Measurements from ENCODE around the gene ST8SIA5. TPM values are rescaled to one million over a fixed set of nuclear protein-coding genes. Genes with fewer than 3 reads are reported as not detected.
A peak's percentile ranks its signal among the peaks of the same experiment; 100 is the strongest.
"Not testable (repeated sequence)": the region's sequence is repeated elsewhere in the genome, so short reads cannot be mapped to it uniquely, and the experiment has no call there.

Gene ST8SIA5
- 0.06 TPM for polyA plus RNA-seq (2013, experiment 1 of 2; ENCODE audit: insufficient read length)
- 0.36 TPM for polyA plus RNA-seq (2013, experiment 2 of 2; ENCODE audit: insufficient read length)

DNA sequence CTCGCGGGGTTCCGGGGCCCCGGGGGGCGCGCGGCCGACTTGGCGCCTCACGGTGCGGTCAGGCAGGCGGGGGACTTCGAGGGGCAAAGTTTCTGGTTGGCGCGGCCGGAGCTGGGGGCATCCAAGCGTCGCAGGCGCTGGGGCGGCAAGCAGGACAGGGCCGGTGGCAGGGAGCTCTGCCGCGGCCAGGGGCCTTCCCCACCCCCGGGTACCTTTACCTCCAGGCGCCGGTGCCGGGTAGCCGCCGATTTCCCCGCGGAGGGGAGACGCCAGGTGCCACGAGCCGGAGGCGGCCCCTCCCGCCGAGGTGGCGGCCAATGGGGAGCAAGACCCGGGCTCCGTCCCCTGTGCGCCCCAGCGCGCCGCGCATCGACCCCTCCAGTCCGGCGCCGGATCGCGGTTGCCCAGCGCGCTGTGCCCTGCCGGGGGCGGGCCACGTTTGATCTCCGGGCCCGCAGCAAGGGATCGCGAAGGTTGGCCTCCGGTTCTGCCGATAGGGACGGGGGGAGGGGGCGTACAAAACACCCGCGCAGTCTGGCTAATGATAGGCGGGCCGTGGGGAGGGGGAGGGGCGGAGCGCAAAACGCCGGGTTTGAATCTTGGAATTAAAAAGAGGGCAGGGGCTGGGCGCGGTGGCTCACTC is at the start of gene ST8SIA5:
Gene ST8SIA5 (minus strand): TSS at position 495 of the 643 bp plus-strand sequence. CDS start 545 bp downstream, outside the sequence.
- no peak for DNase-seq

DNA sequence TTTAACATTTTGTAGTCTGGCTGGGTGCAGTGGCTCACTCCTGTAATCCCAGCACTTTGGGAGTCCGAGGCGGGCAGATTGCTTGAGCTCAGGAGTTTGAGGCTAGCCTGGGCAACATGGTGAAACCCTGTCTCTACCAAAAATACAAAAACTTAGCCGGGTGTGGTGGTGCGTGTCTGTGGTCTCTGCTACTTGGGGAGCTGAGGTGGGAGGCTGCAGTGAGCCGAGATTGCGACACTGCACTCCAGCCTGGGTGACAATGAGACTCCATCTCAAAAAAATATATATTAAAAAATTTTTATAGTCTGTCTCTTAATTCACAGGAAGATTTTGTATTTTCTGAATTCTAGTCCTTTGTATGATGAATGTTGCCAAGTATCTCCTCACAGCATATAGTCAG is 39.1 kb upstream of the ST8SIA5 start:
- DNase-seq, result not testable (repeated sequence)

GRCh38 chr18:46794607-46795006 is 37.8 kb upstream of the ST8SIA5 start:
- DNase-seq, result no peak

DNA sequence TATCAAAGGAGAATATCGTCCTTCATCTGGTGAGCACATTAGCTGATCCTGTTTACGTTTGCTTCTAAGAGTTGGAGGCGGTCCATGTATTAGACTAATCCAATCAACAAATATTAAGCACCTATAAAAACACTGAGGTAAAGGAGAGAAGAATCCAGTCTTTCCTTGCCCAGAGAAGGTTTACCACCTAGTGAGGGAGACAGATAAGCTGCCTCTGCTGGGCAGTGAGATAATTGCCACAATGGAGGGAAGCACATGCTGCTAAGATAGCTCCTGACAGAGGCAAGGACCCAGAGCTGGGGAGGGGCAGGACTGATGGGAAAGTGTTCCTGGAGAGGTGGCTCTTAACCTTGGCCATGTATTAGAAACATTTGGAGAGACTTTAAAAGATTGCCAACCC is 36.7 kb upstream of the ST8SIA5 start:
- no peak for DNase-seq

GRCh38 chr18:46789088-46789487 is 32.2 kb upstream of the ST8SIA5 start:
- DNase-seq, result no peak

DNA sequence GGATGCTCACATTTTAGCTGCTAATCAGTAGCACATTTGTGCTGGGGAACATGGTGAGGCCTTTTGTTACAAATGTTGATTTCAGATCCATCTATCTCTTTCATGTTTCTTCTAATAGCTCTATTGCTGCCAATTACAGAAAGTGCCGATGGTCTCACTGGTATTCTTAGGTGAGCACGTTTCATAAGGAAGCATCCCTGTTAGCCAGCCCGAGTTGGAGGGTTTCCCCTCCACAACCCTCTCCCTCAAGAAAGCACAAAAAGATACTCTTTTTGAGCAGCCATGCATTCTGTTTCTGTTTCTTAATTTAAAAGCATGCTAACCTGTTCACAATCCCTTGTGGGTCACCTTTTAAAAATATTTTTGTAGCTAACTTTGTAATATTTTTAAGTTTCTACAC is 30.8 kb upstream of the ST8SIA5 start:
- no peak for DNase-seq

- DNase-seq, result no peak
Observed at GRCh38 chr18:46772357-46772756, 15.5 kb upstream of the ST8SIA5 start.

DNA sequence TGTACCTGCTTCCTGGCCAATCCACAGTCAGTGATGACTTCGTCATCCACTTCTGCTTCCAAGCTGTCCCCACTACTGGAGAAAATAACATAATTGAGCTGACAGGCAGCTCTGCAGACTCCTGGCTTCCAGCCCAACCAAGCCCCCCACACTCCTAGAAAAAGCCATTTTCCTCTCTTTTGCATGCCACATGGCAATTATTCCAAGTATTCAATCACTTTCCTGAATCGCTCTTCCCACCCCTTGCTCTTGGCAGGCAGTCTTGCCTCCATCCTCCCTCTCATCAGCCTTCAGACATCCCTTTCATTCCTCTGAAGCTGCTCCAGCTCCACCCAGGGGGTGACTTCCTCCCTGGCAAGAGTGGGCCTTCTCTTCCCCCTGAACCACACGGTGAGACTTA is 14.3 kb upstream of the ST8SIA5 start:
- DNase-seq, result peak; percentile 31

- no peak for DNase-seq
Observed at GRCh38 chr18:46770708-46771107, 13.9 kb upstream of the ST8SIA5 start.

- no peak for DNase-seq
Observed at GRCh38 chr18:46768166-46768921, 11.5 kb upstream of the ST8SIA5 start.

GRCh38 chr18:46767217-46767616 is 10.4 kb upstream of the ST8SIA5 start:
- no peak for DNase-seq

GRCh38 chr18:46764586-46764985 is 7.7 kb upstream of the ST8SIA5 start:
- DNase-seq, result no peak

DNA sequence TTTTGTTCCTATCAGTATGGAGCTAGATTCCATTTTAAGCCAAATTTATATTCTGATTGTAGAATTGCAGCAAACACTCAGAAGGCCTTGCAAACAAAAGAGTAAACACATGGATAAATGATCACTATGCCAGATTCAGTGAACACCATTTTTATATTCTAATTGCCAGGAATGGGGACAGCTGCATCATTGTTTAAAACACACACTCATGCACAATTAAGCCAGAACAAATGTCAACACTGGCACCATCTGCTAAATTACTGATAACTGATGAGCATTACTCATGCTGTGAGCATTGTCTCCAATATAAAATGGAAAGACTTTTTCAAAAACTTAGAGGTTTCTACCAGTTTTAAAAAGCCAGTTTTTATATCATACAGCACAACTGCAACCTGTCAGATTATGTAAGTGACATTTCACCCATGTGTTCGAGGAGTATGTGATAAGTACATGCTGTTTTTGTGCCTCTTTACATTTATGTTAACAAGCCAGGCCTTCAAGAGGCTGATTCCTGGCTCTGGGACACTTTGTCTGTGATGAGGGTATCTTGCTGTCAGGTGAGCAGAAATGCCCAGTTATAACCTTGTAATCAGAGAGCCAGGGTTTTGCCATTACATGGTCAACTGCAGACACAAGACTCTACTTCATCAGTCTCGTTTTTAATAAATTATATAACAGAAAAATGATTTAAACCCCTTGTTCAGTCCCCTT is 4.4 kb upstream of the ST8SIA5 start:
- no peak for DNase-seq

DNA sequence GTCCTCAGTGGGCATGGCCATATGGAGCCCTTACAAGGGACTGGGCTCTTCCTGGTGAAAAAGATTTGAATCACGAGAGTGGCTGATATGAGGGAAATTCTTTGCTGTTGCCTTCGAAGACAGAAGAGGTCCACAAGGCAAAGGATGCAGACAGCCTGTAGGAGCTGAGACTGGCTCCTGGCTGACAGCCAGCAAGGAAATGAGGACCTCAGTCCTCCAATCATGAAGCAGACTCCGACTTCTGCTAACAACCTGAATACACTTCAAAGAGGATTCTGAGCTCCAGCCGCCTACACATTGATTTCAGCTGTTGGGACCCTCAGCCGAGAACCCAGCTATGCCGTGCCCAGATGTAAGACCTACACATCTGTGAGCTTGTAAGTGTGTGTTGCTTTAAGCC is 3.0 kb upstream of the ST8SIA5 start:
- DNase-seq, result no peak

DNA sequence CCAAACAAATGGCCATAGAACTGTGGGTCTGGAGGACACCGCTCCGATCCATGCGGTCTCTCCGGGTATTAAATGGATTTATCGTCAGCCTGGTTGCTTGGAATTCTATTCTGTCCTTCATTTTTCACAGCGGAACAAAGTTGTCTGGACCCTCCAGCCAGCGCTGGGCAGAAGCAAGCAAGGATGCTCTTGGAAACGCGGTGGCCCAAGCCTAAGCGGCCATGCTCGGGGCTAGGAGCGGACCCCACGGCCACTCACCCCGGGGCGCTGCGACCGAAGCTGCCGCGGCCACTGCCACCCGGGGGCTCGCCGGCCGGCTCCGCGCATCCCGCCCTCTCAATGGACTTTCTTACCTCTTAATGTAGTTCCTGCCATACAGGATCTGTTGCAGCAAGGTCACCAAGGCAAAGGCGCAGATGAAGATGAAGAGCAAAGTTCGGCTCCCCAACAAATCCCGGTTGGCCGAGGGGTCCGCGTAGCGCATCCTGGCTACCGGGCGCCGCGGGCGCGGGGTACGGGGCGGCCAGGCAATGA is 761 bp downstream of the ST8SIA5 start:
- no peak for DNase-seq

DNA sequence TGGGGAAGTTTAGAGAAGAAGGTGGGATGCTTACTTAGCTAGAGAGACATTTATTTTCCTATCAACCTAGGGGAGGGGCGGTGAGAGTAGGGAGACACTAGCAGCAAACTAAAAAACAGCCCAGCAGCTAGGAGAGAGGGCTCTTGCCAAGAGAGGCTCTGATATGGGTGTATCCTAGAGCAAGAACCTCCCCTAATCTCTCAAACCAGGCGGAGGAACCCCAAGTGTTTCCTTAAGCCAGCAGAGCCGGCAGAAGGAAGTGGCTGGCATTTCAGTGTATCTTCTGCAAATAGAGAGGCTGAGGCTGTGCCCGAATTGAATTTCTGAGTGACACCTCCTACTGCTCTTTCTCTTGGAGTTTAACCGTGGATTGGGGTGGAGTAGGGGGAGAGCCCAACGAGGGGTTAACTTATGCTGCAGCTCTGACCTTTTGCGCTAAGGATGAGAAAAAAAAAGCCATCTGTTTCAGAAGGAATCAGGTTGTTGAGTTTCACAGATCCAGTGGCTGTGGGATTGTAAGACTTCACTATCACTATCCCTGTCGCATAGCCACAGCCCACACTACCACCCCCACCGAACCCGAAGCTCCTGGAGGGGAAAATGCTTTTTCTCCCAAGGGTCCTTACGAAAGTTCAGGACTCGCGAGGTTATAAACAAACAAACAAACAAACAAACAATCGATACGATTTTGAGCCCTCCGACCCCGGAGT is 1.4 kb downstream of the ST8SIA5 start:
- no peak for DNase-seq

- no peak for DNase-seq
Observed at GRCh38 chr18:46754661-46755292, 2.1 kb downstream of the ST8SIA5 start.

DNA sequence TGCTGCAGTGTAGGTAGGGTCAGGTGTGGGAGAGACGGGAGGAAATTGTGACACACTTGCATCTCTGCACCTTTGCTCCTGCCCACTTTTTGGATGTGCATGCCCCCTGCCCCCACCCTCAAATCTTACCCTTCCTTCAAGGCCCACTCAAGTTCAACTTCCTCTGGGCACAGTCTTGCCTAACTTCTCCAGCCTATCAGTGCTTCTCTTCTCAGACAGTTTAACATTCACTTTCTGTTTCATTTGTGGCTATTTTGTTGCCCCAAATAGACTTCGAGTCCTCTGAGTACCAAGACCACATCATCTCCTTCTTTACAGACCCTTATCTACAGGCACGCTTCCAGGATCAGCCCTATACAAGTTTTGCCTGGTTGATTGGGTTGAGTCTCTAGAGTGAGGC is 2.7 kb downstream of the ST8SIA5 start:
- no peak for DNase-seq

GRCh38 chr18:46751882-46752281 is 5.0 kb downstream of the ST8SIA5 start:
- DNase-seq, result no peak

- no peak for DNase-seq
Observed at GRCh38 chr18:46750626-46751025, 6.2 kb downstream of the ST8SIA5 start.

GRCh38 chr18:46748466-46748865 is 8.4 kb downstream of the ST8SIA5 start:
- DNase-seq, result no peak

- DNase-seq, result no peak
Observed at GRCh38 chr18:46740046-46740445, 16.8 kb downstream of the ST8SIA5 start.

Measured in fibroblast of skin of scalp (primary cell).